OCI-LY7 (cell line): ENCODE data around the gene SLC9A3. TPM values are rescaled to one million over a fixed set of nuclear protein-coding genes. Genes with fewer than 3 reads are reported as not detected.

Experiments
- BruUV-seq: library from RNA; stranded (reverse); fragments of 400-500 nt; replicated peaks from 2 replicates; lab custom pipeline; 2021; lab: Mats Ljungman, UMichigan
- CTCF ChIA-PET: fragments of 300-600 bp; sonication (Branson Sonifier 250); formaldehyde crosslinking; loops from one replicate; lab custom pipeline; 2022; ENCODE audit warnings: antibody characterized with exemption; ENCODE audit not compliant: unreplicated experiment; lab: Charles Lee
- POLR2A ChIA-PET: fragments of 300-600 bp; sonication (Branson Sonifier 250); formaldehyde crosslinking; loops from one replicate; lab custom pipeline; 2022; ENCODE audit warnings: antibody characterized with exemption; lab: Charles Lee
- DNase-seq: peaks from one replicate; pipeline ENCODE4 v3.0.0-alpha.2; 2015; ENCODE audit warnings: low spot score
- H2AFZ ChIP-seq: fragments of 200-600 bp; sonication (generic), shearing (Covaris generic); 2 replicates; pipeline ENCODE4 v1.6.1; 2014; ENCODE audit warnings: mild to moderate bottlenecking, antibody characterized with exemption, low read length, moderate library complexity
- H3K27ac ChIP-seq: fragments of 200-600 bp; sonication (generic); 2 replicates; pipeline ENCODE4 v1.5.1; 2014; ENCODE audit warnings: mixed run types, low read depth, mild to moderate bottlenecking, moderate library complexity, low read length, inconsistent platforms; ENCODE audit not compliant: poor library complexity, severe bottlenecking
- H3K36me3 ChIP-seq: fragments of 200-600 bp; sonication (generic); 2 replicates; pipeline ENCODE4 v1.6.1; 2014; ENCODE audit warnings: mild to moderate bottlenecking, antibody characterized with exemption, low read length, moderate library complexity, mixed read lengths; ENCODE audit not compliant: insufficient read depth
- H3K4me1 ChIP-seq: fragments of 200-600 bp; sonication (generic); 2 replicates; pipeline ENCODE4 v1.5.1; 2014; ENCODE audit warnings: mild to moderate bottlenecking, low read length; ENCODE audit not compliant: insufficient read depth, poor library complexity, severe bottlenecking
- H3K4me2 ChIP-seq: fragments of 200-600 bp; sonication (generic); 2 replicates; pipeline ENCODE4 v1.6.1; 2014; ENCODE audit warnings: mild to moderate bottlenecking, low read length
- H3K4me3 ChIP-seq: fragments of 200-600 bp; sonication (generic); 2 replicates; pipeline ENCODE4 v1.5.1; 2014; ENCODE audit warnings: mild to moderate bottlenecking, low read depth, low read length; ENCODE audit not compliant: poor library complexity, severe bottlenecking
- H3K79me2 ChIP-seq: fragments of 200-600 bp; sonication (generic); 2 replicates; pipeline ENCODE4 v1.6.1; 2016; ENCODE audit warnings: low read depth, mild to moderate bottlenecking, low read length, moderate library complexity, mixed read lengths; ENCODE audit not compliant: insufficient read depth
- H3K9me2 ChIP-seq: fragments of 200-600 bp; sonication (generic); 2 replicates; pipeline ENCODE4 v1.6.1; 2016; ENCODE audit warnings: mild to moderate bottlenecking, low read length, mixed read lengths; ENCODE audit not compliant: insufficient read depth
- H3K9me3 ChIP-seq: fragments of 200-600 bp; sonication (generic); 2 replicates; pipeline ENCODE4 v1.6.1; 2014; ENCODE audit warnings: mild to moderate bottlenecking, mixed run types, low read length, mixed read lengths
- H4K20me1 ChIP-seq: fragments of 200-600 bp; sonication (generic); 2 replicates; pipeline ENCODE4 v1.6.1; 2014; ENCODE audit warnings: mild to moderate bottlenecking, antibody characterized with exemption, low read length, moderate library complexity, mixed read lengths; ENCODE audit not compliant: insufficient read depth
- CTCF ChIP-seq: fragments of 200-600 bp; sonication (generic); conservative IDR thresholded peaks from 2 replicates; pipeline ENCODE4 v1.5.1; 2014; ENCODE audit warnings: mild to moderate bottlenecking, antibody characterized with exemption, low read length, moderate library complexity, mixed read lengths
- EZH2phosphoT487 ChIP-seq: fragments of 200-600 bp; sonication (generic); IDR thresholded peaks from 2 replicates; pipeline ENCODE4 v1.6.1; 2018; ENCODE audit warnings: low read depth, borderline replicate concordance, mild to moderate bottlenecking, mixed run types, antibody characterized with exemption, low read length, moderate library complexity, mixed read lengths
- intact Hi-C: fragments of 100-400 bp; cut with micrococcal nuclease; formaldehyde crosslinking; loops from one replicate; pipeline ENCODE4 v1.10.0; 2022; ENCODE audit not compliant: unreplicated experiment
- total RNA-seq, 2 experiments: library from RNA; depleted of rRNA in 1 of 2; stranded (reverse); fragments of >200 nt in 1 of 2; shearing (Covaris generic) in 1 of 2; gene quantifications; 2 replicates each; pipeline ENCODE4 v1.2.3, GENCODE V29; 2014 to 2022

SLC9A3 gene
- total RNA-seq, 2 experiments from 2014 or later = 2.0 to 4.3 TPM

- Histone ChIP-seq H3K9me2 (no peaks in the 10 kb centered on the region), H3K9me3 (no peaks in the 10 kb centered on the region), H3K4me3 (no peak overlapping the region), H3K79me2 (no peaks in the 10 kb centered on the region), H4K20me1 (no peaks in the 10 kb centered on the region), H3K36me3 (no peaks in the 10 kb centered on the region), H2AFZ (no peak overlapping the region), H3K4me1 (no peaks in the 10 kb centered on the region), H3K4me2 (no peak overlapping the region), H3K27ac (no peak overlapping the region)
- POLR2A ChIA-PET = interaction anchor here (0.6 kb wide), 1 partner anchor 390 kb away, joined by 3 read pairs; no protein-coding TSS in a partner anchor
- BruUV-seq = no TSS peak
- no peak for TF ChIP-seq CTCF
- TF ChIP-seq EZH2phosphoT487 = no peak
- no peak for DNase-seq
- intact Hi-C loops = no loop called here
- CTCF ChIA-PET = no interaction called here
Observed at GRCh38 chr5:485946-486491, 38.2 kb downstream of the SLC9A3 start.

- H3K9me3 ChIP-seq = no peaks in the 10 kb centered on the region
- intact Hi-C loops = no loop called here
- no peaks in the 10 kb centered on the region for H3K79me2 ChIP-seq
- H4K20me1 ChIP-seq = no peaks in the 10 kb centered on the region
- no peak overlapping the region for H3K4me2 ChIP-seq
- H3K4me3 ChIP-seq = no peak overlapping the region
- DNase-seq = no peak
- H2AFZ ChIP-seq = no peak overlapping the region
- no peaks in the 10 kb centered on the region for H3K36me3 ChIP-seq
- CTCF ChIA-PET = no interaction called here
- POLR2A ChIA-PET = interaction anchor here (0.6 kb wide), 1 partner anchor 390 kb away, joined by 3 read pairs; no protein-coding TSS in a partner anchor
- no peaks in the 10 kb centered on the region for H3K9me2 ChIP-seq
- no TSS peak for BruUV-seq
- H3K27ac ChIP-seq = no peak overlapping the region
- no peak for TF ChIP-seq CTCF
- no peak for TF ChIP-seq EZH2phosphoT487
- no peaks in the 10 kb centered on the region for H3K4me1 ChIP-seq
Observed at GRCh38 chr5:485113-485945, 38.9 kb downstream of the SLC9A3 start.

- H3K27ac ChIP-seq = no peak overlapping the region
- H2AFZ ChIP-seq = no peak overlapping the region
- H3K4me3 ChIP-seq = no peak overlapping the region
- H3K9me3 ChIP-seq = no peaks in the 10 kb centered on the region
- no peaks in the 10 kb centered on the region for H3K79me2 ChIP-seq
- ChIA-PET CTCF (no interaction called here), POLR2A (interaction anchor here (0.6 kb wide), 1 partner anchor 345 kb away, joined by 3 read pairs; no protein-coding TSS in a partner anchor)
- H3K9me2 ChIP-seq = no peaks in the 10 kb centered on the region
- no peak overlapping the region for H3K4me2 ChIP-seq
- no TSS peak for BruUV-seq
- intact Hi-C loops = no loop called here
- no peaks in the 10 kb centered on the region for H3K36me3 ChIP-seq
- no peak for TF ChIP-seq EZH2phosphoT487
- no peak for TF ChIP-seq CTCF
- no peaks in the 10 kb centered on the region for H4K20me1 ChIP-seq
- DNase-seq = no peak
- H3K4me1 ChIP-seq = no peaks in the 10 kb centered on the region
Observed at GRCh38 chr5:484556-484955, 39.7 kb downstream of the SLC9A3 start.
